NCI-H345 treated with DMSO at 0.1 percent for 48 hours (cell line): ENCODE data around the gene GUSB.
"Not testable (repeated sequence)": the region's sequence is repeated elsewhere in the genome, so short reads cannot be mapped to it uniquely, and the experiment has no call there.

Experiments used
- DNase-seq: peaks from one replicate; lab custom pipeline; 2025; ENCODE audit not compliant: unreplicated experiment; lab: John Stamatoyannopoulos, UW

Gene GUSB

GRCh38 chr7:65981965-65982792 lies at the start of gene GUSB:
TSS of gene GUSB (minus strand) at chr7:65982213. CDS start at chr7:65982183, 30 bp downstream.
- DNase-seq = peak; percentile 79

GRCh38 chr7:66028342-66028741 lies 46.3 kb upstream of the GUSB start:
- not testable (repeated sequence) for DNase-seq

DNA sequence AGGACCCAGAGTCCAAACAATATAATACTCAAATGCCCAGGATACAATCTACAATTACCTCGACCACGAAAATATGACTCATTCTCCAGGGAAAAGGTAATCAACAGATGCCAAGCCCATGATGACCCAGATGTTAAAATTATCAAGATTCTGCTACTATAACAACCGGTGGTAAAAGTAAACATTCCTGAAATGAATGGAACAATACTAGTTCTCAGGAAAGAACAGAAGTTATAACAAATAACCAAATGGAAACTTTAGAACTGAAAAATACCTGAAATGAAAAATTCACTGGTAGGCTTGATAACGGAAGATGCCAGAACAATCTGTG lies 34.1 kb upstream of the GUSB start:
- no peak for DNase-seq

DNA sequence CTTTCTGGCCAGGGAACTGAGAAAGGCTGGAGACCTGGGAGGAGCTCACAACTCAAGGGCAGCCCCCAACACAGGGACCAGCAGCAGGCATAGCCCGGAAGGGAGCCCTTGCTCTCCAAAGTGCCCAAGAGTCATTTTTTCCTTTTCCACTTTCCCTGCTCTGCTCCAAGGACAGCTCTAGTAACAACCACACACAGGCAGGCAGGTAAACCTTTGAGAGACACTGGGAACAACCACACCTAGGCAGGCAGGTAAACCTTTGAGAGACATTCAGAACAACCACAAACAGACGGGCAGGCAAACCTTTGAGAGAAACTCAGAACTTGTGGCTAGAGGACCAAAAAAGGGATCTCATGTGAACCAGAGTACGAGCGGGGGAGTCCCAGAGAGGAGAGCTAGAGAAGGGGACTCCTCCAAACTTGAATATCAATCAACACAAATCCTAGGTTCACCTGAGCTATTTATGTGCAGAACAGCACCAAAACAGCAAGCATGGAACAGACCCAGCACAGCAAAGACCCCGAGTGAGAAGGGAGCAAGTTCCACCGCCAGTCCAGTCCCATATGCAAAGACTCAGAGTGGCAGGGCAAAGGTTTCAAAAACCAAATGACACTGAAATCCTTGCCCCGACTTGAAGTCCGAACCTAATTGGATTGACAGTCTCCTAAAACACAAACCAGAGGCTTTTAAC lies 33.6 kb upstream of the GUSB start:
- DNase-seq = no peak

GRCh38 chr7:66013938-66014337 lies 31.9 kb upstream of the GUSB start:
- DNase-seq = no peak

GRCh38 chr7:66007232-66007631 lies 25.2 kb upstream of the GUSB start:
- DNase-seq = no peak

DNA sequence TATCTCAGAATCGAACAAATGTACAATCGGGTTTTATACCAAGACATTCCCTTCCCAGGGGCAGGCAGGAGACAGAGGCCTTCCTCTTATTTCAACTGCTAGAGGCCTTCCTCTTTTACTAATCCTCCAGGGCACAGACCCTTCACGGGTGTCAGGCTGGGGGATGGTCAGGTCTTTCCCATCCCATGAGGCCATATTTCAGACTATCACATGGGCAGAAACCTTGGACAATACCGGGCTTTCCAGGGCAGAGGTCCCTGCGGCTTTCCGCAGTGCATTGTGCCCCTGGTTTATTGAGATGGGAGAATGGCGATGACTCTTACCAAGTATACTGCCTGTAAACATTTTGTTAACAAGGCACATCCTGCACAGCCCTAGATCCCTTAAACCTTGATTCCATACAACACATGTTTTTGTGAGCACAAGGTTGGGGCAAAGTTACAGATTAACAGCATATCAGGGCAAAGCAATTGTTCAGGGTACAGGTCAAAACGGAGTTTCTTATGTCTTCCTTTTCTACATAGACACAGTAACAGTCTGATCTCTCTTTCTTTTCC lies 23.2 kb upstream of the GUSB start:
- not testable (repeated sequence) for DNase-seq

GRCh38 chr7:66000823-66001417 lies 18.9 kb upstream of the GUSB start:
- not testable (repeated sequence) for DNase-seq

DNA sequence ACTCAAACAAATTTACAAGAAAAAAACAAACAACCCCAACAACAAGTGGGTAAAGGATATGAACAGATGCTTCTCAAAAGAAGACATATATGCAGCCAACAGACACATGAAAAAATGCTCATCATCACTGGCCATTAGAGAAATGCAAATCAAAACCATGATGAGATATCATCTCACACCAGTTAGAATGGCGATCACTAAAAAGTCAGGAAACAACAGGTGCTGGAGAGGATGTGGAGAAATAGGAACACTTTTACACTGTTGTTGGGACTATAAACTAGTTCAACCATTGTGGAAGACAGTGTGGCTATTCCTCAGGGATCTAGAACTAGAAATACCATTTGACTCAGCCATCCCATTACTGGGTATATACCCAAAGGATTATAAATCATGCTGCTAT lies 13.0 kb upstream of the GUSB start:
- DNase-seq = not testable (repeated sequence)

DNA sequence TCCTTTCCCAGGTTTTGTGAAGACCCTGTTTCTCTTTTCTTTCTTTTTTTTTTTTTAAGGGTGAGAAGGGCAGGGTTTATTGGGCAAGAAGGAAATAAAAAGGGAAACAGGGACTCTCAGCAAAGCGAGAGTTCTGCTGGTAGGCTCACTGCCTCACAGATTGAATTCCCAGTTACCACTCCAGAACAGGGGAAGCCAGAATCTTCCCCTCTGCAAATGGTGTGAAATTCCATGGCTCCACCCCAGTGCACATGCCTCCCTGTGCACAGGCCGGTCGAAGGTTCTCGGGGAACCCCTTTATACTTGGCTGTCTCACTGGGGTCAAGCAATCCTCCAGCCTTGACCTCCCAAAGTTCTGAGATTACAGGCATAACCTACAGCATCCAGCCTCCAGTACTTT lies 10.5 kb upstream of the GUSB start:
- no peak for DNase-seq

GRCh38 chr7:65991829-65992228 lies 9.8 kb upstream of the GUSB start:
- DNase-seq = not testable (repeated sequence)

DNA sequence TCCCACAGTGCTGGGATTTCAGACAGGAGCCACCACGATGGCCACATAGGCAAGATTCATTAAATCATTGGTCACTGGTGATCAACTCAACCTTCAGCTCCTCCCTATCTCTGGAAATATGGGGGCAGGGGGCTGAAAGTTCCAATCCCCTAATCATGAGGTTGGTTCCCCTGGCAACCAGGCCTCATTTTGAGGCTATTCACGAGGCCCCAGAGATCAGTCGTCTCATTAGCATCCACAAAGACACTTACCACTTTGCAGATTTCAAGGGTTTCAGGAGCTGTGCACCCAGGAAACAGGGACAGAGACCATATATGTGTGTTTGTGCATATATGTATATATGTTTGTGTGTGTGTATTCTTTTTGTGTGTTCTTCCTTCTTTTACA lies 7.7 kb upstream of the GUSB start:
- DNase-seq = no peak

DNA sequence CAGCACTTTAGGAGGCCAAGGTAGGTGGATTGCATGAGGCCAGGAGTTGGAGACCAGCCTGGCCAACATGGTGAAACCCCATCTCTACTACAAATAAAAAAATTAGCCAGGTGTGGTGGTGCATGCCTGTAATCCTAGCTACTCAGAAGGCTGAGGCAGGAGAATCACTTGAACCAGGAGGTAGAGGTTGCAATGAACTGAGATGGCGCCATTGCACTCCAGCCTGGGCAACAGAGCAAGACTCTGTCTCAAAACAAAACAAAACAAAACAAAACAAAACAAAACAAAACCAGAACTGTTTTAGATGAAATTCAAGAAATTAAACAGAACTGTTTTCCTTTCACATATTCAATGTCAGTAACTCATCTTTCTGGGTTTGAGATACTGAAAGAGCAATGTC lies 6.5 kb upstream of the GUSB start:
- DNase-seq = not testable (repeated sequence)

DNA sequence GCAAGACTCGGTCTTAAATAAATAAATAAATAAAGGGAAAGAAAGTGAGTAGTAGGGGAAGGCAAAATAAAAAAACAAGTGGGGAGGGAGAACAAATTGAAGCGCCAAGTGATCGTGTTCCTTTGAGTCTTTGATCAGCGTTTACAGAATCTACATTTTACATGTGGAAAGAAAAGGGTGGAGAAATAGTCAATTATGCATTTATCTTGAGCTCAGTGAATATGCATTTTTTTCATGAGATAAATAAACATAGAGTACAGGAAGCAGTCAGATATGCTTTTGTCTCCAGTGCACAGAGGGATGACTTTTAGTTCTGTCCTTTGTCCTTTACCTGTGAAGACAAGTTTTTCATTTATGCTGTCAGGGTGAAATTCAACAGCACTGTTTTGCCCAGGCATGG lies 6.1 kb upstream of the GUSB start:
- no peak for DNase-seq

GRCh38 chr7:65983965-65984658 lies 2.1 kb upstream of the GUSB start:
- DNase-seq = no peak

DNA sequence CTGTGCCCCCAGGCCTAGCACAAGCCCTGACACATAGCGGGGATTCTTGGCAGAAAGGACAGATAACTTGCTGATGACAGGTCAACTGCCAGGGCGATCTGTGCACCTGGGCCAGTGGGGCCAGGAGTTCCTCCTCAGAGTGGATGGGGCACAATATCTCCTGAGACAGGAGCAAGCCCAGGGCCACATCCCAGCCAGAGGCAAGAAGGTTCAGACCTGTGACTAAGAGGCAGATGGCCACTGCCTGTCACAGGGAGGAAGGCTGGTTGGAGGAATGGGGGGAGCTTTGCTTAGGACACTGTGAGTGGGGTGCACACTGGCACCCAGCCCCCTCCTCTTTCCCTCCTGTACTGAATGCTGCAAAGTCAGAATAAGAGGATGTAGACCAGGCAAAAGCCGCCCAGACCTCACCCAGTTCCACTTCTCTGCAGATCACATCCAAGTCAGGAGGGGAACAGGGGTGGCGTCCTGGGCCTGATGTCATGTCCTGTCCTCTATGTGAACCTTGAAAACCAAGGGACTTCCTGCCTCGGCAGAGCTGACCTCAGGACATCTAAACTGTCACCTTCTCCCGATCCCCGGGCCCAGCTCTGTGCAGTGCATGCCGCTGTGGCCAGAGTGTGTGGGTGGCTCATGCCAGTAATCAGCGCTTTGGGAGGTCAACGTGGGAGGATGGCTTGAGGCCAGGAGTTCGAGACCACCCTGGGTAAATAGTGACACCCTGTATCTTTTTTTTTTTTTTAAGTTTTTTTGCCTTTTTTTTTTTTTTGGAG lies 1.3 kb downstream of the GUSB start:
- no peak for DNase-seq

DNA sequence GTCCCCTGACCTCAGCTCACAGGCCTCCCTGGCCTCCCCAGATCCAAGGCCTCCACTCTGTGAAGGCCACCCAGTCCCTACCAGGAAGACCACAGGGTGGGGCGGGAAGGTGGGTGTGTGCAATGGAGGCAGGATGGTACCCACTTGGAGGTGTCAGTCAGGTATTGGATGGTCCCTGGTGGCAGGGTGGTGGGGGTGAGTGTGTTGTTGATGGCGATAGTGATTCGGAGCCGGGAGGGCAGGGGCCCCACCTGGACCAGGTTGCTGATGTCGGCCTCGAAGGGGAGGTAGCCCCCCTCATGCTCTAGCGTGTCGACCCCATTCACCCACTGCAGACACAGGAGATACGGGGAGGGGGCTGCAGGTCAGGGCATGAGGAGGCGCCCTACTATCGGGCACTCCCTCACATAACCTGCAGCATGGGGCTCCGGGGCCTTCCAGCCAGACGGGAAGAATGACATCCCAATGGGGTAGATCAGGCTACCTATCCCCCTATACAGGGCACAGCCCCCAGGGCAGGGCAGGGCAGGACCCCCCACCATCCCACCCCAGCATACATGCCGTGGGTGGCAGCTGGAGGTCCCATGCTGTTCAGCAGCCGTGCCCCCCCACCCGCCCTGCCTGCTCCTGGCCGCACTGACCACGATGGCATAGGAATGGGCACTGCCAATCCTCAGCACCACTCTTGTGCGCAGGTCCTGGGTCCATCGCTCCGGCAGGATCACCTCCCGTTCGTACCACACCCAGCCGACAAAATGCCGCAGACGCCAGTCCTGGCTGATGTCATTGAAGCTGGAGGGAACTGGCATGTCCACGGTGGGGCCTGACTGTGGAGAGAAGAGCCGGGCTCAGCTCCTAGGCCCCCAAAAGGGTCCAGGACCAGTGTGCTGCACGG lies 2.2 kb downstream of the GUSB start:
- DNase-seq = no peak

GRCh38 chr7:65978891-65979582 lies 3.0 kb downstream of the GUSB start:
- no peak for DNase-seq

DNA sequence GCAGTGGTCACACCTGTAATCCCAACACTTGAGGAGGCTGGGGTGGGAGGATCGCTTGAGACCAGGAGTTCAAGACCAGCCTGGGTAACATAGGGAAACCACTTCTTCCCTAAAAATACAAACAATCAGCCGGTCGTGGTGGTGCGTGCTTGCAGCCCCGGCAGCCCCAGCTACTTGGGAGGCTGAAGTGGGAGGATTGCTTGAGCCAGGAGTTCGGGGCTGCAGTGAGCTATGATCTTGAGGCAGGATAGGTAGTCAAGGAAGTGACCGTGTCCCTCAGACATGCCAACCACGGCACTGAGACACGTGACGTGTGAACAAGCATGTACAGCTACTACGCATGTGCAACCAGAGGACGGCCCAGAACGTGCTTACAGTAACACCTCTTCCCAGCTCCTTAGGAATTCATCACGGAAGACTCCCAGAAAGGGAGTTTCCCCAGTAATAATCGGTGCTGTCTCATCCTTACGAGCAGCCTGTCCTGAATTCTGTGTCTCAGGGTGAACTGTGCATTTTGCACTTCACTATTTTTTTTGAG lies 5.3 kb downstream of the GUSB start:
- no peak for DNase-seq
